HG03103 (cell line): ENCODE results near the gene ALCAM.
A peak's percentile ranks its signal among the peaks of the same experiment; 100 is the strongest.

Experiments
- ATAC-seq: cut with Tn5 transposase; IDR thresholded peaks from one replicate; pipeline ENCODE4 v1.9.1; 2021; ENCODE audit warnings: low read depth; ENCODE audit not compliant: unreplicated experiment

ALCAM gene

GRCh38 chr3:105366326-105367062, at the start of gene ALCAM:
ALCAM (plus strand) TSS chr3:105366909.
- peak; percentile 47 for ATAC-seq

- no peak for ATAC-seq
Observed at GRCh38 chr3:105317841-105318240, 48.9 kb upstream of the ALCAM start.

DNA sequence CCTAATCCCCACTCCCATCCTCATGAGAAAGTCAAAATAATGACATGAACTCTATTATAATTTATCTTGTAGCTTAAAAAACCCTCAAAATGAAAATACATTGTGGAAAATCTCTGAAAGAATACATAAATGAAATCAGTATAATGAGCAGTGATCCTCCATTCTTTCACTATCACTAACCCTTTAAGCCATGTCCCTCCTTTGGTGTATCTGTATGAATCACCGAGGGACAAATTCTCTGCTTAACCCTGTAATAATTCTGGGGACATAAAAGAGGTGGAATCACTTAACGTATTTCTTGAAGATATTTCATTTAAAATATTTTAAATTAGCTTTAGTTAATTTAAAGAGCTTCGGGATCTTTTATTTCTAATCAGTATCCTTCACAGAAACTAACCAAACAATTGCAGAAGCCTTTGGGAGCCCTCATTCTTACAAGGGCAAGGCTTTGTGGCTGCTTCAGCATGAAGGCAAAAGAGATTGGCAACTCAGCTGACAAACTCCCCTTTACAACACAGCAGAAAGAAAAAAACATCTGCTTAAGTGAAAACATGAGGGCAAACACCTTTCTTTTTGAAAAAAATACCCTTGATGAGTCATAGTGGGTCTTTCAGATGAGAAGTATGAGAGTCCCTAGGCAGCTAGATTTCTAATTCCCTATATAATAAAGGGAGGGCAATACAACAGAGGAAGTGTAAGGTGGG, 44.0 kb upstream of the ALCAM start:
- ATAC-seq: peak; percentile 96

DNA sequence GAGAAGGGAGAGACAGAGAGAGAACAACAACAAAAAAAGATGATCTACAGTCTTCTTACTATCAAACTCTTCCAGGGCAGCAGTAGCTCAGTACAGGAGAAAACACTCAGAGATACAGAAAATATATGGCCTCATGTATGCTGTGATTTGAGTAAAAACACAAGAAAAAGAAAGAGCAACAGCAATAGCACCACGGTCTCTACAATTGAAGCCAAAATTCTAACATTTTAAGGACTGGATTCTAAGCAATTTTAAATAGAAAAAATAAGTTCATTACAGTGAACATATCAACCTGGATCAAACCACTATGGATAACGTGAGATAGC, 43.5 kb upstream of the ALCAM start:
- ATAC-seq: no peak

- no peak for ATAC-seq
Observed at GRCh38 chr3:105324951-105325350, 41.8 kb upstream of the ALCAM start.

GRCh38 chr3:105327662-105328337, 38.9 kb upstream of the ALCAM start:
- no peak for ATAC-seq

- no peak for ATAC-seq
Observed at GRCh38 chr3:105328338-105328730, 38.4 kb upstream of the ALCAM start.

- no peak for ATAC-seq
Observed at GRCh38 chr3:105332961-105333360, 33.7 kb upstream of the ALCAM start.

GRCh38 chr3:105334138-105334882, 32.4 kb upstream of the ALCAM start:
- peak; percentile 59 for ATAC-seq

- ATAC-seq: no peak
Observed at GRCh38 chr3:105339946-105340345, 26.8 kb upstream of the ALCAM start.

GRCh38 chr3:105343991-105344390, 22.7 kb upstream of the ALCAM start:
- ATAC-seq: no peak

DNA sequence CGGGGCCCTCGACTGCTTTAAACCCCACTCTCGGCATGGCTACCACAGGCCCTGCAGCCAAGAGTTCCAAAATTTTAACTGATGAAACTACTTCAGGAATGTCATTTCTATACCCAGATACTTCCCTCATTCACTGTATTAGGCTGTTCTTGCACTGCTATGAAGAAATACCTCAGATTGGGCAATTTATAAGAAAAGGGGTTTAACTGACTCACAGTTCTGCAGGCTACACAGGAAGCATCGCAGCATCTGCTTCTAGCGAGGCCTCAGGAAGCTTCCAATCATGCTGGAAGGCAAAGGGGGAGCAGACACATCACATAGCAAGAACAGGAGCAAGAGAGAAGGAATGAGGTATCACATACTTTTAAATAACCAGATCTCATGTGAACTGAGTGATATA, 21.6 kb upstream of the ALCAM start:
- ATAC-seq: no peak

GRCh38 chr3:105347625-105348302, 18.9 kb upstream of the ALCAM start:
- peak; percentile 86 for ATAC-seq

DNA sequence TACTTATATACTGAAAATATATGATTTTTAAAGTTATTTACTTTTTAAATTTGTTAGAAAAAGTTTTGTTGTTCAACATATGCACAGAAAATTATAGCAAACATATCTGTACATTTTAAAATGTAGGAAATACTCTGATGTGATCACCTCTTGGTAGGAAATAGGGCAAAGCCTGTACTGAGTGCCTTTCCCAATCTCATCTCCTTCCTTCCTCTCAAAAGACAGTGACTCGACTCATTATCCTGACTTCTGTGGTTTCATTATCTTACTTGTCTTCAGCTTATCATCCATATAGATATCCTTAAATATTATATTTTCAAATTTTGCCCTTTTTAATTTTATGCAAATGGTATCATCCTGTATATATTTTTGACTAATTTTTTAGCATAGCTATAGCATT, 18.4 kb upstream of the ALCAM start:
- ATAC-seq: no peak

- ATAC-seq: no peak
Observed at GRCh38 chr3:105349684-105350387, 16.9 kb upstream of the ALCAM start.

GRCh38 chr3:105351821-105352220, 14.9 kb upstream of the ALCAM start:
- ATAC-seq: no peak

GRCh38 chr3:105352976-105353375, 13.7 kb upstream of the ALCAM start:
- no peak for ATAC-seq

DNA sequence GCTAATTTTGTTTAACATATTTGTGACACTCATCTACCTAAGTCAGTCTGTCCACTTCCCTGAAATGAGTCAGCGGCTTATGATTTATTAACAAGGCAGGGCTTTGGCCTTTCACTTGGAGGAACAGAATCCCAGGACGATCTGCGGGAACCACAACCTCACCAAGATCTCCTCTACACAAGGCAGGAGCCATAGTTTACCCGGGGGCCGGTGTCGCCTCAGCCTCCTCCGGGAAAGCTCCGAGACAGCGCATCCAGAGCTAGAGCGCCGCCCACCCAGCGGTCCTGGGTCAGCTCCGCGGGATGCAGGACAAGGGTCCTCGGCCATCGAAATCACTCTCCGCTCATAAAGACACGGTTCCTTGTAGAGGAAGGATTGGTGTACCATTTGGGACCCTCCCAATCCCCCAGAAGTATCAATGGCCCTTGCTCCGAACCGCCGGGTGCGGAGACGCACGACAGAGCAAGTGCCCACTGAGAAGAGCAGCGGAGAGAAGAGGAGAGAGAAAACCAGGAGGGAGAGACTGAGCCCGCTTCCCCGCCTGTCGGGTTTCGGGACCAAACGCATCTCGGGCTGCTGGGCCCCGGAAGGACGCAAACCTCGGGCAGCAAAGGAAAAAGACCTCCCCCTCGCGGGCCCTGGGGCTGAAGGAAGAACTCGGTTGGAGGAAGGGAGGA, 13.1 kb upstream of the ALCAM start:
- ATAC-seq: peak; percentile 38

GRCh38 chr3:105354429-105354828, 12.3 kb upstream of the ALCAM start:
- ATAC-seq: no peak
